GM12878 (cell line): ENCODE measurements around the gene TOP2A. TPM values are rescaled to one million over a fixed set of nuclear protein-coding genes. Genes with fewer than 3 reads are reported as not detected.
"Not testable (repeated sequence)": the region's sequence is repeated elsewhere in the genome, so short reads cannot be mapped to it uniquely, and the experiment has no call there.

Experiments used
- ATAC-seq: fragments of 200-7000 bp; cut with Tn5 transposase; 3 replicates; pipeline ENCODE4 v1.9.1; 2020; ENCODE audit warnings: mild to moderate bottlenecking, moderate library complexity
- BruUV-seq: library from RNA; stranded (reverse); fragments of 400-500 nt; replicated peaks from 2 replicates; lab custom pipeline; 2021; lab: Mats Ljungman, UMichigan
- CTCF ChIA-PET: fragments of 300-600 bp; sonication (Branson Sonifier 250); formaldehyde crosslinking; extraction: SDS; loops from one replicate; lab custom pipeline; 2021; ENCODE audit warnings: inconsistent platforms; lab: Yijun Ruan, JAX
- POLR2A ChIA-PET: fragments of 350-600 bp; formaldehyde crosslinking; extraction: SDS; loops from one replicate; lab custom pipeline; 2021; ENCODE audit warnings: inconsistent platforms; lab: Charles Lee
- RAD21 ChIA-PET: fragments of 300-600 bp; sonication (Branson Sonifier 250); formaldehyde crosslinking; loops from one replicate; lab custom pipeline; 2023; ENCODE audit warnings: antibody characterized with exemption; ENCODE audit not compliant: unreplicated experiment; lab: Charles Lee
- SMC1A ChIA-PET: fragments of 300-600 bp; sonication (Branson Sonifier 250); formaldehyde crosslinking; loops from one replicate; lab custom pipeline; 2023; ENCODE audit not compliant: unreplicated experiment, uncharacterized antibody; lab: Charles Lee
- DNase-seq: peaks from one replicate; pipeline ENCODE4 v3.0.0-alpha.2; 2011; ENCODE audit warnings: low read depth, low spot score
- FAIRE-seq: peaks from 3 replicates; lab custom pipeline; 2011; peaks lifted over from hg19 to GRCh38; lab: Jason Lieb, UNC
- H2AFZ ChIP-seq: 2 replicates; pipeline ENCODE4 v1.6.0; 2011; ENCODE audit warnings: low read depth, low read length, control low read depth; ENCODE audit not compliant: control insufficient read depth
- H3K27ac ChIP-seq: 2 replicates; pipeline ENCODE4 v1.5.1; 2011; ENCODE audit warnings: control low read depth; ENCODE audit not compliant: control insufficient read depth, insufficient read depth
- H3K27me3 ChIP-seq, 2 experiments: replicated peaks in 1 of 2; 2 replicates each; pipeline versions ENCODE4 v1.6.0 to v1.6.1; 2011; ENCODE audit warnings: low read length in 1 of 2; ENCODE audit not compliant: control insufficient read depth in 2 of 2, insufficient read depth in 2 of 2
- H3K36me3 ChIP-seq, 2 experiments: 2 replicates each; pipeline ENCODE4 v1.5.1; 2011; ENCODE audit warnings: low read length in 1 of 2; ENCODE audit not compliant: control insufficient read depth in 2 of 2, insufficient read depth in 2 of 2
- H3K4me1 ChIP-seq: 2 replicates; pipeline ENCODE4 v1.6.1; 2011; ENCODE audit warnings: mild to moderate bottlenecking, low read length, moderate library complexity, mixed read lengths; ENCODE audit not compliant: control insufficient read depth, insufficient read depth
- H3K4me2 ChIP-seq: 2 replicates; pipeline ENCODE4 v1.6.0; 2011; ENCODE audit warnings: control low read depth; ENCODE audit not compliant: control insufficient read depth, insufficient read depth
- H3K4me3 ChIP-seq: fragments of 200-600 bp; sonication (generic); 2 replicates; pipeline ENCODE4 v1.5.1; 2016
- H3K79me2 ChIP-seq: 2 replicates; pipeline ENCODE4 v1.6.0; 2011; ENCODE audit warnings: low read length; ENCODE audit not compliant: control insufficient read depth, insufficient read depth
- H3K9ac ChIP-seq: 2 replicates; pipeline ENCODE4 v1.8.0; 2011; ENCODE audit warnings: low read length, control low read depth, mixed read lengths; ENCODE audit not compliant: control insufficient read depth, insufficient read depth
- H3K9me3 ChIP-seq: replicated peaks from 3 replicates; pipeline ENCODE4 v1.5.1; 2011; ENCODE audit warnings: mild to moderate bottlenecking, low read length; ENCODE audit not compliant: control insufficient read depth, insufficient read depth
- H4K20me1 ChIP-seq: 2 replicates; pipeline ENCODE4 v1.6.0; 2011; ENCODE audit not compliant: control insufficient read depth, insufficient read depth
- EZH2 ChIP-seq: IDR thresholded peaks from 2 replicates; pipeline ENCODE4 v1.6.1; 2012; ENCODE audit warnings: low read depth, mild to moderate bottlenecking, control low read depth, inconsistent platforms, low read length, borderline replicate concordance; ENCODE audit not compliant: control insufficient read depth
- HSF1 ChIP-seq: fragments of 150-350 bp; IDR thresholded peaks from 2 replicates; pipeline ENCODE4 v1.6.1; 2014; ENCODE audit warnings: mild to moderate bottlenecking, low read depth, low read length
- KDM1A ChIP-seq: fragments of 200-600 bp; sonication (generic); IDR thresholded peaks from 2 replicates; pipeline ENCODE4 v1.6.1; 2016; ENCODE audit warnings: borderline replicate concordance
- SP1 ChIP-seq: IDR thresholded peaks from one replicate; pipeline ENCODE4 v1.6.1; 2011; ENCODE audit warnings: low read depth, low read length
- USF2 ChIP-seq: IDR thresholded peaks from 2 replicates; pipeline ENCODE4 v1.6.1; 2011; ENCODE audit warnings: low read depth, low read length, improper control_type of control experiment, borderline replicate concordance
- ZNF274 ChIP-seq: IDR thresholded peaks from one replicate; pipeline ENCODE4 v1.8.0; 2011; ENCODE audit not compliant: insufficient read length, insufficient read depth
- ZNF592 ChIP-seq: fragments of 450-650 bp; IDR thresholded peaks from 2 replicates; pipeline ENCODE4 v1.6.1; 2017; ENCODE audit warnings: mild to moderate bottlenecking, moderate library complexity
- ZSCAN29 ChIP-seq: fragments of 450-650 bp; IDR thresholded peaks from 2 replicates; pipeline ENCODE4 v1.6.1; 2017; ENCODE audit warnings: mild to moderate bottlenecking, moderate library complexity
- WGBS: methylation state at CpG from one replicate; pipeline ENCODE4 v1.1.6; 2016; ENCODE audit warnings: low lambda C conversion rate; ENCODE audit not compliant: insufficient replicate concordance, insufficient coverage; ENCODE audit errors: missing lambda C conversion rate; 5-methylcytosine and 5-hydroxymethylcytosine counted together
- in situ Hi-C: fragments of 300-500 bp; cut with MboI; formaldehyde crosslinking; loops from 9 replicates; pipeline ENCODE4 v1.14.3; 2018; ENCODE audit warnings: mixed read lengths
- intact Hi-C: fragments of 100-400 bp; cut with micrococcal nuclease; formaldehyde crosslinking; loops from one replicate; pipeline ENCODE4 v1.14.2; 2022; ENCODE audit not compliant: unreplicated experiment
- polyA plus RNA-seq, 11 experiments: library from polyadenylated mRNA; depleted of rRNA in 4 of 11; unstranded in 6 of 11; stranded (reverse) in 5 of 11; fragments of >200 nt; fragmentation: Nextera tagmentation in 4 of 11; fragmentation: Illumina TruSeq in 1 of 11; extraction: Ambion mirVana in 4 of 11; extraction: Trizol in 1 of 11; gene quantifications; 1 replicate in 1 of 11; 2 replicates in 10 of 11; pipeline versions ENCODE4 v1.2.1 to v1.2.3, GENCODE V29; 2011 to 2016; ENCODE audit warnings: inconsistent platforms in 2 of 11, missing spikeins in 2 of 11, low read depth in 1 of 11
- total RNA-seq, 4 experiments: library from RNA; depleted of rRNA in 3 of 4; stranded (reverse); fragments of >200 nt in 3 of 4; fragmentation: Illumina TruSeq in 1 of 4; extraction: Trizol in 1 of 4; gene quantifications; 2 replicates each; pipeline versions ENCODE4 v1.2.1 to v1.2.3, GENCODE V29; 2013 to 2021

TOP2A gene
- total and polyA plus RNA-seq, 10 of the 15 experiments (the other 5 are each of a cell fraction or from before 2014, with no cell fraction given): 117 to 275 (median 232) TPM

- Histone ChIP-seq H3K4me1 (no peaks in the 10 kb centered on the region), H3K27me3 (no peaks in the 10 kb centered on the region), H3K9me3 (peaks cover 1% of the 10 kb centered on the region; the same call in 1 of the 3 replicates), H4K20me1 (no peaks in the 10 kb centered on the region), H3K4me3 (no peak overlapping the region), H2AFZ (no peak overlapping the region), H3K36me3 (no peaks in the 10 kb centered on the region), H3K4me2 (no peak overlapping the region), H3K79me2 (no peaks in the 10 kb centered on the region), H3K9ac (no peak overlapping the region), H3K27ac (no peak overlapping the region)
- DNase-seq: no peak
- ChIA-PET CTCF (no interaction called here), RAD21 (interaction anchor here (0.7 kb wide), 1 partner anchor 72 kb away, joined by 3 read pairs; no protein-coding TSS in a partner anchor), POLR2A (no interaction called here), SMC1A (no interaction called here)
- no peak for ATAC-seq
- 67% methylated on average over 7 of the region's 7 CpGs for WGBS
- no peak for TF ChIP-seq ZSCAN29
- no peak for TF ChIP-seq ZNF274
- TF ChIP-seq ZNF592: no peak
- no peak for TF ChIP-seq KDM1A
- TF ChIP-seq SP1: no peak
- no peak for TF ChIP-seq EZH2
- TF ChIP-seq HSF1: no peak
- TF ChIP-seq USF2: no peak
- in situ Hi-C loops (no loop called here), intact Hi-C loops (no loop called here)
- no peak for FAIRE-seq
- BruUV-seq: no TSS peak
These were observed 47.8 kb downstream of the TOP2A start for GRCh38 chr17:40369923-40370322.

GRCh38 chr17:40367728-40368127 lies 50.0 kb downstream of the TOP2A start:
- H3K4me2 ChIP-seq, H3K9ac ChIP-seq, H3K27me3 ChIP-seq, H3K4me1 ChIP-seq, H3K9me3 ChIP-seq, BruUV-seq, in situ Hi-C loops, RAD21 ChIA-PET, ATAC-seq, H3K27ac ChIP-seq, CTCF ChIA-PET, H3K36me3 ChIP-seq, H3K79me2 ChIP-seq, H3K4me3 ChIP-seq, DNase-seq, H4K20me1 ChIP-seq, intact Hi-C loops, H2AFZ ChIP-seq, FAIRE-seq: not testable (repeated sequence)
- 73% methylated on average over 9 of the region's 9 CpGs for WGBS
- ChIA-PET SMC1A (interaction anchor here (0.8 kb wide), 1 partner anchor 36 kb away, joined by 3 read pairs; no protein-coding TSS in a partner anchor), POLR2A (interaction anchor here (1.2 kb wide), 1 partner anchor 184 kb away, joined by 3 read pairs; no protein-coding TSS in a partner anchor)
